LNCaP clone FGC (cell line): ENCODE results near the gene USP49.

Experiments
- DNase-seq: peaks from one replicate; pipeline ENCODE4 v3.0.0-alpha.2; 2011; ENCODE audit warnings: low read depth
- H3K4me3 ChIP-seq: 2 replicates; pipeline ENCODE4 v1.5.1; 2011; ENCODE audit warnings: mild to moderate bottlenecking, low read depth, low read length, control low read depth
- CTCF ChIP-seq: IDR thresholded peaks from 2 replicates; pipeline ENCODE4 v1.5.1; 2012; ENCODE audit warnings: mild to moderate bottlenecking; ENCODE audit not compliant: control insufficient read depth, insufficient read depth; ENCODE audit errors: extremely low read depth

Gene USP49

GRCh38 chr6:41922154-41922553, 27.0 kb upstream of the USP49 start:
- H3K4me3 ChIP-seq, result peak overlapping the region; percentile 99
- TF ChIP-seq CTCF, result no peak
- no peak for DNase-seq

GRCh38 chr6:41921712-41921998, 26.5 kb upstream of the USP49 start:
- H3K4me3 ChIP-seq, result peak overlapping the region; percentile 99
- DNase-seq, result no peak
- TF ChIP-seq CTCF, result no peak

DNA sequence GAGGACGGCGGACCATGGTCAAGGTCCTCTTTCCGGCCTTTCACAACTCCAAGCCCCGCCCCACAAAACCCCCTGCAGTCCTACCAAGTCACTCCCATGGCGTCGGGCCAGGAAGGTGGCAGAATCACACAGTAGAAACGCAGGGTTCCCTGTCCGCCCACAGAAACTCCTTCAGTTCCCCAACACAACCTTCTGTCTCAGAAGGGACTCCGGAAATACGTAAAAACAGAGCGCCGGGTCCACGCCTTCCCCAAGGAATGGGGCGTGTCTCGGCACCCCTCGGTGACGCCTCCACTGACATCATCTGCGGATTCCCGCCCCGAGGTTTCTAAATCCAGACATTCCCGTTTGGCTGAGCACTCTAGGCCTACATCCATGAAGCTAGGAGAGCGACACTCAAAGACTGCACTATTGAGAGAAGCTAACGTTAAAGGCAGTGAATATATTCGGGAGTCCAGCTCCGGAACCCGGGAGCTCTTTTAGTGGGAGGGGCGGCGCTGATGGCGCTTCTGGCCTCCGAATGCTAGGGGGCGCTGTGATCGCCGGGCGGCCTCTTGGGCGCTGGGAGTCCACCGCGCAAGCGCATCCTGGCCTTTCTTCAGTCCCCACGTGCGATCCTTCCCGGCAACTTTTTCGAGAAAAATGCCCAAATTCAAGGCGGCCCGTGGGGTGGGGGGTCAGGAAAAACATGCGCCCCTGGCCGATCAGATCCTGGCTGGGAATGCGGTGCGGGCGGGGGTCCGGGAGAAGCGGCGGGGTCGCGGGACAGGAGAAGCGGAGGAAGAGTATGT, 25.9 kb upstream of the USP49 start, which contains the start of the genes BYSL and MED20:
Gene BYSL, plus strand, starts transcription at position 579 of the 791 bp plus-strand sequence. Its CDS starts 64 bp downstream, at position 643.
Gene MED20, minus strand, starts transcription at position 219 of the 791 bp plus-strand sequence. Its CDS starts 121 bp downstream, at position 98.
- H3K4me3 ChIP-seq, result peak within 1 kb of the TSS; percentile 99
- peak; percentile 74 for DNase-seq
- TF ChIP-seq CTCF, result peak; percentile 78

DNA sequence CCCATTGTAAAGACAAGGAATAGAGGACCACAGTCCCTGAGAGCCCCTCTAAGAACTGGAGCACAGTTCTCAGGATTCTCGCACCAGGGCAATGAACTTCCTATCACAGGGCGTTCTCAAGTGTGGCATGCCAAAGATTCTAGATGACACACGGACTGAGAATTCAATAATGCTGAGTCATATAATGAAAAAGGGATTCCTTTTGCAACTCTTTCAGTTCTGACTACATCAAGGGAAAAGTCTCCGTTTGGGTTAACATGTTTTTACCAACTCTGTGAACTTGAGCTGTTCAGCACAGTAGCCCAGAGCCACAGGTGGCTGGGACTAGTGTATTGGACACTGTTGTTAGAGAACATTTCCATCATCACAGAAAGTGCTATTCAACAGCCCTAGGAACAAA, 22.4 kb upstream of the USP49 start:
- no peak overlapping the region for H3K4me3 ChIP-seq
- DNase-seq, result no peak
- TF ChIP-seq CTCF, result no peak

DNA sequence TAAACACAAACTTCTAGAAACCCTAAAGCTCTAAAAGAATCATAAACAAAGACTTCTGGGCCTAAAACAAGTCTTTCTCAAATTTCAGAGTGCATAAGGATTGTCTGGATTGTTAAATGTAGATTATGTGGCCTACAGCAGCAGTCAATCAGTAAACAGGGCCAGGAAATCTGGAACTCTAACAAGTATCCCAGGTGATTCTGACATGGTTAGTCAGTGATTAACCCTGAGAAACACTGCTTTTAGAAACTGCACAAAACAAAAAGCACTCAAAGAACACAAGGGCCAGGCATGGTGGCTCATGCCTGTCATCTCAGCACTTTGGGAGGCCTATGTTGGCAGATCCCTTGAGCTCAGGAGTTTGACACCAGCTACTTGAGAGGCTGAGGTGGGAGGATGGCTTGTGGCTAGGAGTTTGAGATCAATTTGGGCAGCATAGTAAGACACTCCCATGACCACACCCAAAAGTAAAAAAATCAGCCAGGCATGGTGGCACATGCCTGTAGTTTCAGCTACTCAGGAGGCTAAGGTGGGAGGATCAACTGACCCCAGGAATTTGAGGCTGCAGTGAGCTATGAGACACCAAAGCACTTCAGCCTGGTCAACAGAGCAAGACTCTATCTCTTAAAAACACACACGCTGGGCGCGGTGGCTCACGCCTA, 19.8 kb upstream of the USP49 start:
- TF ChIP-seq CTCF, result no peak

GRCh38 chr6:41914343-41914742, 19.2 kb upstream of the USP49 start:
- no peak overlapping the region for H3K4me3 ChIP-seq
- DNase-seq, result no peak
- no peak for TF ChIP-seq CTCF

More for the DNA sequence above, 19.8 kb upstream of the USP49 start:
- no peak overlapping the region for H3K4me3 ChIP-seq
- DNase-seq, result no peak
